Neuronal stem cell (in vitro differentiated cells): ENCODE data around the gene ZSCAN1.

Source experiments
- DNase-seq: peaks from one replicate; pipeline ENCODE4 v3.0.0-alpha.2; 2013; ENCODE audit warnings: low spot score
- H2AFZ ChIP-seq: one replicate; pipeline ENCODE4 v1.6.1; 2013; ENCODE audit warnings: mild to moderate bottlenecking, low read length, inconsistent platforms
- H2AK5ac ChIP-seq: 2 replicates; pipeline ENCODE4 v1.6.1; 2013; ENCODE audit warnings: low read depth, mild to moderate bottlenecking, inconsistent platforms, low read length, moderate library complexity, mixed read lengths
- H2BK120ac ChIP-seq: 2 replicates; pipeline ENCODE4 v1.6.1; 2013; ENCODE audit warnings: low read depth, mild to moderate bottlenecking, inconsistent platforms, low read length, moderate library complexity, mixed read lengths
- H2BK12ac ChIP-seq: one replicate; pipeline ENCODE4 v1.6.1; 2013; ENCODE audit warnings: low read length, inconsistent platforms
- H2BK15ac ChIP-seq: 2 replicates; pipeline ENCODE4 v1.6.1; 2013; ENCODE audit warnings: mild to moderate bottlenecking, low read length, inconsistent platforms, mixed read lengths
- H2BK5ac ChIP-seq: one replicate; pipeline ENCODE4 v1.6.1; 2013; ENCODE audit warnings: inconsistent platforms, mild to moderate bottlenecking, low read length, moderate library complexity
- H3K14ac ChIP-seq: one replicate; pipeline ENCODE4 v1.6.1; 2013; ENCODE audit warnings: low read length, inconsistent platforms
- H3K18ac ChIP-seq: 2 replicates; pipeline ENCODE4 v1.6.1; 2013; ENCODE audit warnings: low read length, inconsistent platforms
- H3K23ac ChIP-seq: 2 replicates; pipeline ENCODE4 v1.6.1; 2013; ENCODE audit warnings: low read depth, mild to moderate bottlenecking, mixed read lengths, low read length, inconsistent platforms; ENCODE audit not compliant: poor library complexity
- H3K27ac ChIP-seq: replicated peaks from 3 replicates; pipeline ENCODE4 v1.5.1; 2013; ENCODE audit warnings: low read length, inconsistent platforms
- H3K27me3 ChIP-seq, 3 experiments: 2 replicates each; pipeline ENCODE4 v1.6.1; 2013; ENCODE audit warnings: low read length in 3 of 3, mild to moderate bottlenecking in 2 of 3, inconsistent platforms in 1 of 3, low read depth in 1 of 3, mixed read lengths in 1 of 3, moderate library complexity in 1 of 3; ENCODE audit not compliant: control insufficient read depth in 3 of 3, insufficient read depth in 3 of 3
- H3K36me3 ChIP-seq, 2 donors: replicated peaks in 1 of 2; 2 replicates each; pipeline ENCODE4 v1.6.1; 2013; ENCODE audit warnings: low read length in 2 of 2; ENCODE audit not compliant: control insufficient read depth in 2 of 2, insufficient read depth in 2 of 2
- H3K4ac ChIP-seq: 2 replicates; pipeline ENCODE4 v1.6.1; 2013; ENCODE audit warnings: inconsistent platforms, mild to moderate bottlenecking, low read length, moderate library complexity
- H3K4me1 ChIP-seq, 2 donors: 1 replicate in 1 of 2; 2 replicates in 1 of 2; pipeline ENCODE4 v1.6.1; 2013; ENCODE audit warnings: low read length in 2 of 2, low read depth in 1 of 2; ENCODE audit not compliant: control insufficient read depth in 2 of 2, insufficient read depth in 1 of 2
- H3K4me2 ChIP-seq: one replicate; pipeline ENCODE4 v1.6.1; 2013; ENCODE audit warnings: mild to moderate bottlenecking, low read length, inconsistent platforms; ENCODE audit not compliant: insufficient read depth, poor library complexity, severe bottlenecking
- H3K4me3 ChIP-seq, 2 donors: 2 replicates each; pipeline ENCODE4 v1.5.1; 2013; ENCODE audit warnings: low read length in 2 of 2, mild to moderate bottlenecking in 2 of 2, inconsistent platforms in 1 of 2, moderate library complexity in 1 of 2
- H3K79me1 ChIP-seq: one replicate; pipeline ENCODE4 v1.6.1; 2013; ENCODE audit warnings: low read depth, mild to moderate bottlenecking, inconsistent platforms, low read length, moderate library complexity
- H3K9ac ChIP-seq: one replicate; pipeline ENCODE4 v1.6.1; 2013; ENCODE audit warnings: mild to moderate bottlenecking, low read depth, low read length, inconsistent platforms; ENCODE audit not compliant: poor library complexity
- H3K9me3 ChIP-seq, 2 donors: replicated peaks in 1 of 2; 2 replicates each; pipeline versions ENCODE3 to v1.6.1; 2013; ENCODE audit warnings: low read length in 2 of 2, mild to moderate bottlenecking in 2 of 2, inconsistent platforms in 1 of 2, low read depth in 1 of 2, mixed read lengths in 1 of 2, moderate library complexity in 1 of 2; ENCODE audit not compliant: control insufficient read depth in 2 of 2, insufficient read depth in 1 of 2
- H4K8ac ChIP-seq: one replicate; pipeline ENCODE4 v1.6.1; 2013; ENCODE audit warnings: low read depth, mild to moderate bottlenecking, inconsistent platforms, low read length, moderate library complexity
- H4K91ac ChIP-seq: one replicate; pipeline ENCODE4 v1.6.1; 2013; ENCODE audit warnings: low read length, low read depth, mild to moderate bottlenecking, inconsistent platforms; ENCODE audit not compliant: poor library complexity
- WGBS, 2 donors: extraction: QIAGEN DNeasy Blood & Tissue Kit; methylation state at CpG; one replicate each; pipeline ENCODE4 v1.1.7; 2013; ENCODE audit warnings: missing lambda C conversion rate in 2 of 2, mixed read lengths in 1 of 2; ENCODE audit not compliant: insufficient read length in 2 of 2, insufficient replicate concordance in 1 of 2; ENCODE audit errors: extremely low coverage in 2 of 2; 5-methylcytosine and 5-hydroxymethylcytosine counted together

The ZSCAN1 gene

DNA sequence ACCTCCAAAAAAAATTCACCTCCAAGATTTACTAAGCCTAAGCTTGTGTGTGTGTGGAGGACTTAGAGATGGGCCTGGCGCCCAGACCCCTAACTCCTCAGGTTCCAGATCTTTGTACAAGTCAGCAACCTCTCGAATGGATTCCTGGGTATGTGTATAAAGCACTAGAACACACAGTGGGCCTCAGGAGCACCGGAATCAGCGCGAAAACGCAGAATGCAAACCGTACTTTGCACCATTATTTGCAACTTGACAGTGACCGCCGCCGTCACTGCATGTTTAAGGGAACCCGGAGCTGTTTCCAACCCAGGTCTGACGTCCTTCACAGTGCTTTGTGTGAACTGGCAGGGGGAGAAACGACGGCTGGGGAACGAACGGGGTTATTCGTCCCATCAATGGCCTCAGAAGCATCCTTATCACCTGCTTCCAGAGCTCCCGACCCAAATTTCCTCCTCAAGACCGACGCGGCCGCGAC, 31.9 kb upstream of the ZSCAN1 start:
- Histone ChIP-seq H2AK5ac (peak overlapping the region; percentile 95), H3K14ac (peak overlapping the region; percentile 77), H4K8ac (no peak overlapping the region), H3K9ac (peak overlapping the region; percentile 93), H2AFZ (peak overlapping the region; percentile 94), H3K4ac (peak overlapping the region; percentile 81), H3K27ac (peak overlapping the region; percentile 77), H3K9me3 (peaks cover 46 to 87% of the 10 kb centered on the region in 2 donors), H3K4me3 (peak overlapping the region; percentile 88 to 96), H3K18ac (peak overlapping the region; percentile 97), H2BK15ac (no peak overlapping the region), H3K23ac (no peak overlapping the region), H3K4me2 (peak overlapping the region; percentile 71), H4K91ac (peak overlapping the region; percentile 38), H3K4me1 (peaks cover 4% of the 10 kb centered on the region in 2 donors), H2BK5ac (peak overlapping the region; percentile 71), H3K79me1 (peaks cover 12% of the 10 kb centered on the region), H2BK120ac (peak overlapping the region; percentile 18), H3K27me3 (no peaks in the 10 kb centered on the region), H3K36me3 (peaks cover 41 to 80% of the 10 kb centered on the region in 2 donors), H2BK12ac (no peak overlapping the region)
- DNase-seq, result no peak
- WGBS, 2 donors, result no CpG with 5 or more reads among the region's 23 CpGs

DNA sequence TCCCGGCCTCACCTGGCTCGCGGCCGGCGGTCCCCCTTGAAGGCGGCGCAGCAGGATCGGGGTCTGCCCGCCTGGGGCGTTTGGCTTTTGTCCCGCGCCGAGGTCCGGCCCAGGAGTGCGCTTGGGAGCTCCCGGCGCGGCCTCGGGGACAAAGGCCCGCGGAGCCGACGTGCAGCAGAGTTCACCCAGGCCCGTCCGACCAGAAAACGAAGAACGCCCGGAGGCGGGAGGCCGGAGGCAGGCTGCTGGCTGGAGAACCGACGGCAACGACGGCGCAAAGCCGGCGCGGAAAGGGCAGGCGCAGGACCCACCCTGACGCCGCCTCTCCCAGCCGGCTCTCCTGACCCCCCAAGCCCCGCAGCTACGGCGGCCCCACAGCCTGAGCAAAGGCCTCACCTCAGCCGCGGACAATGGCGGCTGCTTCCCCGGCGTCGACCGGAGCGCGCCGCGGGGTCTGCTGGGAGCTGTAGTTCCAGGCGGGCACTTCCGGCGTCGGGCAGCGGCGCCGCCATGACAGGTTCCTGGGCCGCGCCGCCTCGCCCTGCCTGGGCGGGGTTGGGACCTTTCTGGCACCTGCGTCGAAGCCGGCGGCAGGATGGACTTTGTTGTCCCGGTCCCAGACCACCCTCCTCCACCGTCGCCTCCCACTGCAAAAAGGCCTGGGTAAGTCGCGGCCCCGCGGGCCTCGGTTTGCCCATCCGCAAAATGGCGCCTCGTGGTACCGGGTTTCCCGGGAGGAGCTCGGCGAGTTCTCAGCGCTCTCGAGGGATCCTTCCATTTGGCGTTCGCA, 31.2 kb upstream of the ZSCAN1 start, which contains the start of gene ZNF606:
ZNF606 (minus strand) TSS at position 437 of the 790 bp plus-strand sequence. CDS start 1,501 bp downstream, outside the sequence.
- H2BK12ac ChIP-seq, result no peak within 1 kb of the TSS
- H3K14ac ChIP-seq, result peak within 1 kb of the TSS; percentile 77
- peak within 1 kb of the TSS; percentile 87 for H3K23ac ChIP-seq
- peaks cover 50 to 87% of the 10 kb centered on the region in 2 donors for H3K9me3 ChIP-seq
- peak within 1 kb of the TSS; percentile 88 to 96 for H3K4me3 ChIP-seq
- H3K4me1 ChIP-seq, result peaks cover 4% of the 10 kb centered on the region in 2 donors
- H3K9ac ChIP-seq, result peak within 1 kb of the TSS; percentile 93
- H3K4ac ChIP-seq, result peak within 1 kb of the TSS; percentile 81
- no peaks in the 10 kb centered on the region for H3K27me3 ChIP-seq
- H2AK5ac ChIP-seq, result peak within 1 kb of the TSS; percentile 95
- H2AFZ ChIP-seq, result peak within 1 kb of the TSS; percentile 94
- peak within 1 kb of the TSS; percentile 77 for H3K4me2 ChIP-seq
- H2BK5ac ChIP-seq, result peak within 1 kb of the TSS; percentile 71
- H3K36me3 ChIP-seq, result peaks cover 43 to 80% of the 10 kb centered on the region in 2 donors
- peak within 1 kb of the TSS; percentile 97 for H3K18ac ChIP-seq
- DNase-seq, result peak; percentile 85
- H2BK15ac ChIP-seq, result peak within 1 kb of the TSS; percentile 71
- peaks cover 12% of the 10 kb centered on the region for H3K79me1 ChIP-seq
- H2BK120ac ChIP-seq, result peak within 1 kb of the TSS; percentile 18
- peak within 1 kb of the TSS; percentile 38 for H4K91ac ChIP-seq
- H4K8ac ChIP-seq, result peak within 1 kb of the TSS; percentile 84
- WGBS, 2 donors, result no CpG with 5 or more reads among the region's 91 CpGs
- H3K27ac ChIP-seq, result peak within 1 kb of the TSS; percentile 77

DNA sequence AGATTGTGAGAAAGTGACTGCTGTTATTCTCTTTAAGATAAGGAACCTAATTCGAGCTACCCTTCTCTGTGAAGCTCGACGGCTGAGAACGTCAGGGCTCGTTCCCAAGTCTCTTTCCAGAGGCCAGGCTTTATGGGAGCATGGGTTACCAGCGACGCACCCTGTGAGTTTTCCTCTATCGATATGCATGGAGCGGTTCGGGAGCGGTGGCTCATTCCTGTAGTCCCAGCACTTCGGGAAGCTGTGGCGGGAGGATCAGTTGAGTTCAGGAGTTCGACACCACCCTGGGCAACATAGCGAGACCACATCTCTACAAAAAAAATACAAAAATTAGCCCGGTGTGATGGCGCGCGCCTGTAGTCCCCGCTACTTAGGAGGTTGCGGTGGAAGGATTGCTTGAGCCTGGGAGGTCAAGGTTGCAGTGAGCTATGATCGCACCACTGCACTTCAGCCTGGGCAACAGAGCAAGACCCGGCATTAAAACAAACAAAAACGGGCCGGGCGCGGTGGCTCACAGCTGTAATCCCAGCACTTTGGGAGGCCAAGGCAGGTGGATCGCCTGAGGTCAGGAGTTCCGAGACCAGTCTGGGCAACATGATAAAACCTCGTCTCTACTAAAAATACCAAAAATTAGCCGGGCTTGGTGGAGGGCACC, 30.5 kb upstream of the ZSCAN1 start:
- Histone ChIP-seq H2AFZ (peak overlapping the region; percentile 94), H3K4me3 (peak overlapping the region; percentile 88 to 96), H2BK120ac (no peak overlapping the region), H3K4me1 (peaks cover 4% of the 10 kb centered on the region in 2 donors), H2BK12ac (no peak overlapping the region), H3K79me1 (peaks cover 12% of the 10 kb centered on the region), H3K18ac (peak overlapping the region; percentile 89), H3K23ac (no peak overlapping the region), H2BK5ac (peak overlapping the region; percentile 71), H3K9me3 (peaks cover 49 to 86% of the 10 kb centered on the region in 2 donors), H4K8ac (no peak overlapping the region), H3K27me3 (no peaks in the 10 kb centered on the region), H3K36me3 (peaks cover 40 to 74% of the 10 kb centered on the region in 2 donors), H3K4me2 (peak overlapping the region; percentile 77), H3K27ac (no peak overlapping the region), H3K4ac (no peak overlapping the region), H4K91ac (no peak overlapping the region), H3K9ac (peak overlapping the region; percentile 73), H2AK5ac (peak overlapping the region; percentile 32), H2BK15ac (peak overlapping the region; percentile 71), H3K14ac (peak overlapping the region; percentile 63)
- DNase-seq, result no peak
- no CpG with 5 or more reads among the region's 31 CpGs for WGBS, 2 donors

DNA sequence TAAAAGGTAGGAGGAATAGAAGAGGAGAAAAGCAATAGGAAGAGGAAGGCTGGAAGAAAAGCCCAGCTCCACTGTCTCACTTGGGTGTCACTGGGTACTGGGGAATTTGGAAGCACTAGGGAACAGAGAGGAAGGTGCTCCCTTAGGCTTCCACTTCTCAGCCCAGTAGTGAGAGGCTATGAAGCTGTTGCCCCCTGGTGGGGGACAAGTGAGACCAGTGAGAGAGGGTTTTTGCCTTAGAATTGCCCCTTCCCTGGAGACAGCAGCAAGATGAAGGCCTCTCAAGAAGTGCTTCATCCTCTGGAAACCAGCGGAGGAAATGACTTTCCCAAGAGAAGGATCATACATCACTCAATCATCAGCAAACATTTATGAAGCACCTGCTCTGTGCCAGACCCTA, 26.5 kb upstream of the ZSCAN1 start:
- Histone ChIP-seq H2BK15ac (no peak overlapping the region), H3K9me3 (peaks cover 42 to 83% of the 10 kb centered on the region in 2 donors), H3K14ac (no peak overlapping the region), H4K8ac (no peak overlapping the region), H2AFZ (no peak overlapping the region), H3K79me1 (peaks cover 3% of the 10 kb centered on the region), H2BK5ac (no peak overlapping the region), H2AK5ac (no peak overlapping the region), H3K9ac (no peak overlapping the region), H3K4me2 (no peak overlapping the region), H3K27ac (no peak overlapping the region), H3K27me3 (no peaks in the 10 kb centered on the region), H2BK120ac (no peak overlapping the region), H3K36me3 (peaks cover 19 to 52% of the 10 kb centered on the region in 2 donors), H3K4me3 (no peak overlapping the region), H2BK12ac (no peak overlapping the region), H3K4me1 (peaks cover 0 to 2% of the 10 kb centered on the region in 2 donors), H4K91ac (no peak overlapping the region), H3K18ac (no peak overlapping the region), H3K23ac (no peak overlapping the region), H3K4ac (no peak overlapping the region)
- no peak for DNase-seq
- no CpG with 5 or more reads among the region's 1 CpG for WGBS, 2 donors
